MM.1S (cell line): ENCODE measurements around the gene TMEM176A.
"Not testable (repeated sequence)": the region's sequence is repeated elsewhere in the genome, so short reads cannot be mapped to it uniquely, and the experiment has no call there.

ENCODE experiments used
- DNase-seq: peaks from one replicate; pipeline ENCODE4 v3.0.0-alpha.2; 2015
- H2AFZ ChIP-seq: fragments of 300-600 bp; sonication (generic); 2 replicates; pipeline ENCODE4 v1.6.0; 2016; ENCODE audit warnings: antibody characterized with exemption, low read length
- H3F3A ChIP-seq: fragments of 300-600 bp; sonication (generic); 2 replicates; pipeline ENCODE4 v1.6.1; 2016; ENCODE audit warnings: mild to moderate bottlenecking, antibody characterized with exemption, low read length, moderate library complexity, mixed read lengths; ENCODE audit not compliant: insufficient read depth
- H3K27ac ChIP-seq: fragments of 300-600 bp; sonication (generic); 2 replicates; pipeline ENCODE4 v1.5.1; 2016; ENCODE audit warnings: mild to moderate bottlenecking, low read length
- H3K27me3 ChIP-seq: fragments of 300-600 bp; sonication (generic); replicated peaks from 2 replicates; pipeline ENCODE4 v1.6.0; 2016; ENCODE audit warnings: low read length; ENCODE audit not compliant: insufficient read depth
- H3K36me3 ChIP-seq: fragments of 300-600 bp; sonication (generic); replicated peaks from 2 replicates; pipeline ENCODE4 v1.6.1; 2016; ENCODE audit warnings: mild to moderate bottlenecking, low read length, mixed read lengths; ENCODE audit not compliant: insufficient read depth
- H3K4me1 ChIP-seq: fragments of 300-600 bp; sonication (generic); 2 replicates; pipeline ENCODE4 v1.6.1; 2016; ENCODE audit warnings: low read length, mixed read lengths
- H3K4me2 ChIP-seq: fragments of 300-600 bp; sonication (generic); 2 replicates; pipeline ENCODE4 v1.6.0; 2016; ENCODE audit warnings: low read depth, low read length
- H3K4me3 ChIP-seq: fragments of 300-600 bp; sonication (generic); 2 replicates; pipeline ENCODE4 v1.5.1; 2016; ENCODE audit warnings: low read length, mixed read lengths
- H3K79me2 ChIP-seq: fragments of 300-600 bp; sonication (generic); 2 replicates; pipeline ENCODE4 v1.6.1; 2016; ENCODE audit warnings: mixed run types, low read length, mixed read lengths
- H3K9ac ChIP-seq: fragments of 300-600 bp; sonication (generic); 2 replicates; pipeline ENCODE4 v1.6.1; 2016; ENCODE audit warnings: low read length, mixed read lengths
- H3K9me2 ChIP-seq: fragments of 300-600 bp; sonication (generic); replicated peaks from 2 replicates; pipeline ENCODE4 v1.6.1; 2016; ENCODE audit warnings: mild to moderate bottlenecking, low read length, mixed read lengths; ENCODE audit not compliant: insufficient read depth
- H3K9me3 ChIP-seq: fragments of 300-600 bp; sonication (generic); replicated peaks from 2 replicates; pipeline ENCODE4 v1.6.1; 2016; ENCODE audit warnings: mild to moderate bottlenecking, low read length, mixed read lengths; ENCODE audit not compliant: insufficient read depth
- H4K20me1 ChIP-seq: fragments of 300-600 bp; sonication (generic); 2 replicates; pipeline ENCODE4 v1.6.1; 2016; ENCODE audit warnings: mild to moderate bottlenecking, low read length, moderate library complexity, mixed read lengths; ENCODE audit not compliant: insufficient read depth
- CTCF ChIP-seq: fragments of 300-600 bp; sonication (generic); IDR thresholded peaks from 2 replicates; pipeline ENCODE4 v1.5.1; 2016; ENCODE audit warnings: antibody characterized with exemption, low read length, mixed read lengths
- EZH2 ChIP-seq: fragments of 300-600 bp; sonication (generic); optimal IDR thresholded peaks from 2 replicates; pipeline ENCODE3; 2017; ENCODE audit warnings: low read depth, mild to moderate bottlenecking, antibody characterized with exemption, low read length, mixed read lengths
- EZH2phosphoT487 ChIP-seq: fragments of 300-600 bp; sonication (generic); IDR thresholded peaks from 2 replicates; pipeline ENCODE4 v1.6.1; 2018; ENCODE audit warnings: antibody characterized with exemption, low read length

Gene TMEM176A

GRCh38 chr7:150766334-150766709 lies 34.2 kb upstream of the TMEM176A start:
- no peak for DNase-seq
- no peak overlapping the region for H3K27ac ChIP-seq
- TF ChIP-seq EZH2 (no peak), CTCF (no peak), EZH2phosphoT487 (no peak)

DNA sequence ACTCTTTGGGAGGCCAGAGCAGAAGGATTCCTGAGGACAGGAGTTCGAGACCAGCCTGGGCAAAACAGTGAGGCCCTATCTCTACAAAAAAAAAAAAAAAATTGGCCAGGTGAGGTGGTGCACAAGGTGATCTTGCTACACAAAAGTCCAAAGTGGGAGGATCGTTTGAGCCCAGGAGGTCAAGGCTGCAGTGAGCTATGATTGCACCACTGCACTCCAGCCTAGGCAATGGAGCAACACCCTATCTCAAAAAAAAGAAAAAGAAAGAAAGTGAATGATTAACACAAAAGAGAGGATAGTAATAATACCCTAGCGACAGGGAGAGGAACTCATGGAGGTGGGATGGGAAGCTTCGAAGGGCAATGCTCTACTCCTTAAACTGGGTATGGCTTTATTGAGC lies 30.8 kb upstream of the TMEM176A start:
- H4K20me1 ChIP-seq, result no peaks in the 10 kb centered on the region
- no peak for DNase-seq
- no peaks in the 10 kb centered on the region for H3F3A ChIP-seq
- H3K36me3 ChIP-seq, result no peaks in the 10 kb centered on the region
- no peak for TF ChIP-seq EZH2
- no peaks in the 10 kb centered on the region for H3K4me1 ChIP-seq
- no peaks in the 10 kb centered on the region for H3K79me2 ChIP-seq
- H3K9me2 ChIP-seq, result no peaks in the 10 kb centered on the region
- H3K4me3 ChIP-seq, result no peak overlapping the region
- H3K27me3 ChIP-seq, result no peaks in the 10 kb centered on the region
- H3K9ac ChIP-seq, result no peak overlapping the region
- H3K4me2 ChIP-seq, result no peak overlapping the region
- no peak overlapping the region for H2AFZ ChIP-seq
- no peak overlapping the region for H3K27ac ChIP-seq
- H3K9me3 ChIP-seq, result no peaks in the 10 kb centered on the region

More at GRCh38 chr7:150766334-150766709, 34.2 kb upstream of the TMEM176A start:
- Histone ChIP-seq H3K9ac (no peak overlapping the region), H3K4me2 (no peak overlapping the region), H3K4me3 (no peak overlapping the region), H3K27me3 (no peaks in the 10 kb centered on the region), H3K9me3 (no peaks in the 10 kb centered on the region), H3K4me1 (no peaks in the 10 kb centered on the region), H2AFZ (no peak overlapping the region), H3K79me2 (no peaks in the 10 kb centered on the region), H3K36me3 (no peaks in the 10 kb centered on the region), H3K9me2 (no peaks in the 10 kb centered on the region), H4K20me1 (no peaks in the 10 kb centered on the region), H3F3A (no peaks in the 10 kb centered on the region)

DNA sequence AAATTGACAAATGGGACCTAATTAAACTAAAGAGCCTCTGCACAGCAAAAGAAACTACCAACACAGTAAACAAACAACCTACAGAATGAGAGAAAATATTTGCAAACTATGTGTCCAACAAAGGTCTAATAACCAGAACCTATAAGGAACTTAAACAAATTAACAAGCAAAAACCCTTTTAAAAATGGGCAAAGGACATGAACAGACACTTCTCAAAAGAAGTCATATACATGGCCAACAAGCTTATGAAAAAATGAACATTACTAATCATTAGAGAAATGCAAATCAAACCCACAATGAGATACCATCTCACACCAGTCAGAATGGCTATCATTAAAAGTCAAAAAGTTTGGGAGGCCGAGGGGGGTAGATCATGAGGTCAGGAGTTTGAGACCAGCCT lies 26.4 kb upstream of the TMEM176A start:
- not testable (repeated sequence) for H3K4me2 ChIP-seq, DNase-seq, H3K79me2 ChIP-seq, H3K4me1 ChIP-seq, H3F3A ChIP-seq, H3K27me3 ChIP-seq, H3K4me3 ChIP-seq, H3K9me2 ChIP-seq, H3K9ac ChIP-seq, H4K20me1 ChIP-seq, H3K9me3 ChIP-seq, H3K36me3 ChIP-seq, H3K27ac ChIP-seq, H2AFZ ChIP-seq

DNA sequence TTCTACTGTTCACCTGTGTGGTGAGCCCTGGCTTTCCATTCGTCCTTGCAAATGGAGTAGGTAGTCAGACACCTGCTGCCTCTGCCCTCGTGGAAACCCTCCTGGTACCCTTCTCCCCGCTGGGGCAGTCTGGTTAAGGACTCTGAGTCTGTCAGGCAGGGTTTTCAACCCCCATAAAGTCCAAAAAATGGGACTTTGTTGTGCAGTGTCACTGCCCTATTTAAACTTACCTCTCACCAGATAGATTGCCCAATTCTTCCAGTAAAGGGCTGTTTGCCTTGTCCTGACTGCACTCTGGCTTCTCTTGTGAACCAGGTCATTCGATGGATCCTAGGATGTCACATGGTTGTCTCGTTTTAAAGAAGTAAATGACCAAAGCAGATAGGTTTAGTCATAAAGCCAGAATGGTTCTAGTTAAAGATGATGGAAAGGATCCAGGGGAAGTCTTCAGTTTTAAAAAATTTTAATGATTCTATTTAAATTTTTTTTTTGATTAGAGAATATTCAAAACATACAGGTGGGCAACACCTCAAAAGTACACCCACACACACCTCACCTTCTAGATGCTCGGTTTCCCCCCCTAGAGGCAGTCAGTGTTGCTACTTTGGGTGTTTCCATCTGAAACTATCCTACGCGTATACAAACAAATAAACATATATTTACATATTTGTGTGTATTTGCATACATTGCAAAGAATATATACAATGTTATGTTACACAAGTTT lies 22.4 kb upstream of the TMEM176A start:
- Histone ChIP-seq H3K4me3 (no peak overlapping the region), H3K36me3 (no peaks in the 10 kb centered on the region), H3K9ac (no peak overlapping the region), H3K4me1 (no peaks in the 10 kb centered on the region), H3K27me3 (no peaks in the 10 kb centered on the region), H3K9me3 (no peaks in the 10 kb centered on the region), H3K79me2 (no peaks in the 10 kb centered on the region), H3K4me2 (no peak overlapping the region), H3F3A (no peaks in the 10 kb centered on the region), H3K9me2 (no peaks in the 10 kb centered on the region), H3K27ac (no peak overlapping the region), H4K20me1 (no peaks in the 10 kb centered on the region), H2AFZ (no peak overlapping the region)
- TF ChIP-seq EZH2 (no peak), CTCF (no peak), EZH2phosphoT487 (no peak)
- DNase-seq, result no peak
